Activated naive CD8-positive, alpha-beta T cell treated with anti-CD3 and anti-CD28 coated beads, Interleukin-2, amount 10 ng/mL, durations not matched to agents 7 days and 5 days (primary cell): Measurements from ENCODE around the gene C1QTNF1. TPM values are rescaled to one million over a fixed set of nuclear protein-coding genes. Genes with fewer than 3 reads are reported as not detected.

Experiments used
- ATAC-seq: fragments of 150-1000 bp; cut with Tn5 transposase; one replicate; pipeline ENCODE4 v1.10.0; 2021; ENCODE audit warnings: low read depth, moderate library complexity
- POLR2A ChIA-PET: fragments of 350-600 bp; sonication (Branson Sonifier 250); formaldehyde crosslinking; loops from one replicate; lab custom pipeline; 2021; ENCODE audit warnings: antibody characterized with exemption; lab: Charles Lee
- DNase-seq: peaks from one replicate; pipeline ENCODE4 v3.0.0; 2021
- H3K27ac Mint-ChIP-seq: one replicate; pipeline ENCODE4 v1.8.0; 2022; ENCODE audit warnings: mild to moderate bottlenecking, mixed read lengths
- H3K27me3 Mint-ChIP-seq: one replicate; pipeline ENCODE4 v1.8.0; 2022; ENCODE audit warnings: mild to moderate bottlenecking, moderate library complexity, mixed read lengths
- H3K36me3 Mint-ChIP-seq: one replicate; pipeline ENCODE4 v1.8.0; 2021; ENCODE audit warnings: mild to moderate bottlenecking, mixed read lengths
- H3K4me1 Mint-ChIP-seq: one replicate; pipeline ENCODE4 v1.8.0; 2021; ENCODE audit warnings: mixed read lengths
- H3K4me3 Mint-ChIP-seq: one replicate; pipeline ENCODE4 v1.8.0; 2022; ENCODE audit warnings: mild to moderate bottlenecking, moderate library complexity, mixed read lengths
- H3K9me3 Mint-ChIP-seq: one replicate; pipeline ENCODE4 v1.8.0; 2021; ENCODE audit warnings: mixed read lengths
- total RNA-seq, 2 experiments: library from RNA; stranded (reverse); gene quantifications; one replicate each; pipeline ENCODE4 v1.2.3, GENCODE V29; 2021

C1QTNF1 gene, protein sequence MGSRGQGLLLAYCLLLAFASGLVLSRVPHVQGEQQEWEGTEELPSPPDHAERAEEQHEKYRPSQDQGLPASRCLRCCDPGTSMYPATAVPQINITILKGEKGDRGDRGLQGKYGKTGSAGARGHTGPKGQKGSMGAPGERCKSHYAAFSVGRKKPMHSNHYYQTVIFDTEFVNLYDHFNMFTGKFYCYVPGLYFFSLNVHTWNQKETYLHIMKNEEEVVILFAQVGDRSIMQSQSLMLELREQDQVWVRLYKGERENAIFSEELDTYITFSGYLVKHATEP
- not detected for total RNA-seq

DNA sequence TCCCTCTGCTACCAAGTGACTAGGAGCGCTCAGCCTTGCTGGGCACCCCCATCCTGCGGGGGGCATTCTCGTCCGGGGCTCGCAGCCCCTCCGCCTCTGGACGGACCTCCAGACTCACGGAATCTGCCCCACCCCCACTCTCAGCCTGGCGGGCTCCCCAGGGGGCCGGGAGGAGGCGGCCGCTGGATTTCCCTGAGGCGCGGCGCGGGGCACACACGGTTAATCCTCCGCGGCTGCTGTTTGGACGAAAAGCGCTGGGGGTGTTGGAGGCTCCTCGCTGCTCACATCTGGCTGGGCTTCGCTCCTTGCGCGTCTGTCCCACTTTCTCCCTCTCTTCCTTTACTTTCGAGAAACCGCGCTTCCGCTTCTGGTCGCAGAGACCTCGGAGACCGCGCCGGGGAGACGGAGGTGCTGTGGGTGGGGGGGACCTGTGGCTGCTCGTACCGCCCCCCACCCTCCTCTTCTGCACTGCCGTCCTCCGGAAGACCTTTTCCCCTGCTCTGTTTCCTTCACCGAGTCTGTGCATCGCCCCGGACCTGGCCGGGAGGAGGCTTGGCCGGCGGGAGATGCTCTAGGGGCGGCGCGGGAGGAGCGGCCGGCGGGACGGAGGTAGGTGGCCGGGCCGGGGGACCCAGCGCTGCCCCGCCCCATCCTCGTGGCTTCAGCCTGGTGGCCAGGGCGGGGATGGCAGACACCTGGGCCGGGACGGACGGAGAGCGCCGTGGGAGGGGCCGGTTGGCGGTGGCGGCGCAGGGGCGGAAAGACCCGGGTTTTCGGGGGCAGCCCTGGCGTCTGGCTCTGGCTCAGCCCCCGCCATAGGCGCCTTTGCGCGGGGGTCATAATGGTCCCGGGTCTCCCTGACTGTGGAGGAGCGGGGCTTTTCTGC, at the start of gene C1QTNF1:
TSS of gene C1QTNF1 (plus strand) at position 284 of the 886 bp plus-strand sequence. CDS start 19,800 bp downstream, outside the sequence.
- Mint-ChIP-seq H3K27me3 (peaks cover 54% of the 10 kb centered on the region), H3K27ac (no peak within 1 kb of the TSS), H3K4me1 (peaks cover 8% of the 10 kb centered on the region), H3K9me3 (no peaks in the 10 kb centered on the region), H3K4me3 (peak within 1 kb of the TSS; percentile 79), H3K36me3 (no peaks in the 10 kb centered on the region)
- ATAC-seq: peak; percentile 69
- DNase-seq: peak; percentile 59
- POLR2A ChIA-PET: no interaction called here

DNA sequence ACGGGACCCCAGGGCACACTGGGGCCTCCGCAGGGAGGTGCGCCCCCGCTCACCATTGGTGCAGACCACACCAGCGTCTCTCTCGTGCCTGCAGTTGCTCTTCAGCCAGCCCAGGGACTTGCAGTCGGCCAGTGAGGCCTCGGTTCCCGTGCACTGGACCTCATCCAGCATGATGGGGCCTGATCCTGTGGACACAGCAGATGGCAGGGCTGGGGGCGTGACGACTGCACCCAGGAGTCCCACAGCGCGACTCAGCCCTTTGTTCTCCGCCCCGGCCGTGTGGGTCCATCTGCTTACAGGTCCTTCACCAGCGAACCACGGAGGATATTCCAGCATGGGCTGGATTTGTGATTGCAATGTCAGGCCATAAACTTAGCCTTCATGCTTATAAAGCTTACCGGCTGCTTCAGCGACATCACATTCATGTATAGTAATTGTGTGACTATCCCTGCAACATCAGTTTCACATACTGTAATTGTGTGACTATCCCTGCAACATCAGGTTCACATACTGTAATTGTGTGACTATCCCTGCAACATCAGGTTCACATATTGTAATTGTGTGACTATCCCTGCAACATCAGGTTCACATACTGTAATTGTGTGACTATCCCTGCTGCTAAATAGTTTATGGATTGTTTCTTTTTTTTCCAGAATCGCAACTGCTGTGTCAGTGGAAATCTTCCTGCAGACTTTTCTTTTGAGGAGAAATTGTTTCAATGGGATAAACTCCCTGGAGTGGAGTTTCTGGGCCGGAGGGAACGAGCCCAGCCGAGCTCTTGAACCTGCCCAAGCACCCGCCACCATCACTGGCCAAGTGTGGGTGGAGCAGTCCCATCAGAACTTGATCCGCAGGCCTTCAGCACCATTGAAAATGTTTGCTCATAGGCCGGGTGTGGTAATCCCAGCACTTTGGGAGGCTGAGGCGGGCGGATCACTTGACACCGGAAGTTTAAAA, 49.1 kb upstream of the C1QTNF1 start:
- no peak overlapping the region for H3K4me3 Mint-ChIP-seq
- no peaks in the 10 kb centered on the region for H3K9me3 Mint-ChIP-seq
- H3K27ac Mint-ChIP-seq: no peak overlapping the region
- ATAC-seq (no peak), DNase-seq (no peak)
- POLR2A ChIA-PET: no interaction called here
- peaks cover 14% of the 10 kb centered on the region for H3K4me1 Mint-ChIP-seq
- peaks cover 15% of the 10 kb centered on the region for H3K36me3 Mint-ChIP-seq
- no peaks in the 10 kb centered on the region for H3K27me3 Mint-ChIP-seq

DNA sequence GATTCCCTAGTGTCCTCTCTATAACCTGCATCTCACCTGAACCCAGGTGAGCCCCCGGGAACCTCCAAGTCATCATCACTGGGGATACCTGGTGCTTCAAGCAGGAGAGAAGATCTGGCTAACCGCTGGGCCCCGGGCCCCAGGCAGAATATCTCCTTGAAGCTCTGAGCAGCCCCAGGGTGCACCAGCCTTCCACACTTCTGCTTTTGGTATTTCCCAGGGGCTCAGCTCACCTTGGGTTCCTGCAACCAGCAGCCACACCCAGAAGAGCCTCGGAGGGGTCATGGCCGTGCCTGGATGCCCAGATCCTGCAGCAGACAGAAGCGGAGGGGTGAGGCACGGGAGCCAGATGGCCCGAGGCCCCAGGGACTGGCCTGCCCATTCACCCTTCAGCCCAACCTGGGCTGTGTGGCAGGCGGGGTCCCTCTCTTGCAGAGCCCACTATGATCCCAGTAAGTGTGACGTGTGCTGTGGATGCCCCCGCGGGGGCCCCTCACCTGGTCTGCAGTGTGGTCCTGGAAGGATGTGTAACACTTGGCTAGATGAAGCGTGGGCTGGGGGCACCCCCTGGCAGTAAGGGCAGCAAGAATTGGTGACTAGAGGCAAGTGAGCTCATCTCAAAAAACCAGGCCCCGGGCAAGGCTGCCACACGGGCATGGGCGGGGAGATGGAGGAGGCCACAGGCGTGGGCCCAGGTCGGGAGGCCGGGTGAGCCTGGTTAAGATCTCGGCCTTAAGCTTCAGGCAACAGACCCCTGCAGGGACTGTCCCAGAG, 46.9 kb upstream of the C1QTNF1 start:
- Mint-ChIP-seq H3K27me3 (no peaks in the 10 kb centered on the region), H3K27ac (peak overlapping the region; percentile 69), H3K4me3 (peak overlapping the region; percentile 85), H3K9me3 (no peaks in the 10 kb centered on the region), H3K4me1 (peaks cover 14% of the 10 kb centered on the region), H3K36me3 (peaks cover 7% of the 10 kb centered on the region)
- POLR2A ChIA-PET: no interaction called here
- ATAC-seq: no peak
- no peak for DNase-seq

DNA sequence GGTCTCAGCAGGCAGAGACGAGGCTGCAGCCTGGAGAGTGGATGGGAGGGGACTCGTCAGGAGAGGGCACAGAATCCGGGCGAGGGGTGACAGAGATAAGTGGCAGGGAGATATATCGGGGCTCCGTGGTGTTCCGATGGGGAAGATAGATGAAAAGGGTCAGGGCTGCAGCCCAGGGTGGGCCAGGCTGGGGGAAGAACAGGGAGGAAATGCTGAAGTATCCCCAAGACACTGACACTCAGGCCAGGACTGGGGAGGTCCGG, 46.4 kb upstream of the C1QTNF1 start:
- no peaks in the 10 kb centered on the region for H3K27me3 Mint-ChIP-seq
- no peaks in the 10 kb centered on the region for H3K9me3 Mint-ChIP-seq
- peaks cover 14% of the 10 kb centered on the region for H3K4me1 Mint-ChIP-seq
- peak overlapping the region; percentile 69 for H3K27ac Mint-ChIP-seq
- DNase-seq: no peak
- peak overlapping the region; percentile 85 for H3K4me3 Mint-ChIP-seq
- ATAC-seq: no peak
- peaks cover 7% of the 10 kb centered on the region for H3K36me3 Mint-ChIP-seq
- POLR2A ChIA-PET: no interaction called here

DNA sequence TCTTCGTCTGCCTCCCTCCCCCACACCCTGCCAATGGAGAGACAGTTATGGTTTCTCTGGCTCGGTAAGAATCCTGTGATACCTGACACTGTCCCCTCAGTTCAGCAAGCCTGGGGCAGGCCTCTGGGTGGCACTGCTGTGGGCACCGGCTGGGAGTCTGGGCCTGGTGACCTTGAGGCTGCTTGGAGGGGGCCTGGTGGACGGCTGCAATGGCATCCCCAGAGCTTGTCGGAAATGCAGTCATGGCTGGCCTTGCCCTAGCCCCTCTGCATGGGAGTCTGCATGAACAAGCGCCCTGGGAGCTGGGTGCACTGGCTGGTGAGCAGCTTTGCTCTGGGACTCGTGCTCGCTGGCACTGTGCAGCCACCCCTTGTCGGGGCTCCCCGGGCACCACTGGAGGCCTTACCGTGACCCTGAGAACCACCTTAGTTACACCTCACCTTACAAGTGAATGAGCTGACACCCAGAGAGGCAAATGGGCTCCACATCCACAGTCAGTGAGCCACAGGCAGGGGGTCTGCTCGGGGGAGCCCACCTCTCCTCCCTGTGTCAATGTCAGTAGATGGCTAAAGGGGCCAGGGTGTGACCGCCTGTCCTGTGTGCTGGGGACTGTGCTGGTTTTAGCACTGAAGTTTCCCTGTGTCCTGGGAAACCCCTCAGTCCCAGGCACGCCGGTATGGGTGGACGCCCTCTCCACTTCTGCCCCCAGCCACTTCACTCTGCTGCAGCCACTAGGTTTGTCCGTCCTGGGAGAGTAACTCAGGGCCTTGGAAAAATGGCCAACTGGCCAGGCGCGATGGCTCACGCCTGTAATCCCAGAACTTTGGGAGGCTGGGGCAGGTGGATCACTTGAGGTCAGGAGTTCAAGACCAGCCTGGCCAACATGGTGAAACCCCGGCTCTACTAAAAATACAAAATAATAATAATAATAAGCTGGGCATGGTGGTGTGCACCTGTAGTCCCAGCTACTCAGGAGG, 45.7 kb upstream of the C1QTNF1 start:
- H3K36me3 Mint-ChIP-seq: peaks cover 7% of the 10 kb centered on the region
- H3K4me3 Mint-ChIP-seq: peak overlapping the region; percentile 85
- H3K27ac Mint-ChIP-seq: peak overlapping the region; percentile 95
- H3K4me1 Mint-ChIP-seq: peaks cover 14% of the 10 kb centered on the region
- POLR2A ChIA-PET: no interaction called here
- DNase-seq (no peak), ATAC-seq (no peak)
- H3K27me3 Mint-ChIP-seq: no peaks in the 10 kb centered on the region
- H3K9me3 Mint-ChIP-seq: no peaks in the 10 kb centered on the region

DNA sequence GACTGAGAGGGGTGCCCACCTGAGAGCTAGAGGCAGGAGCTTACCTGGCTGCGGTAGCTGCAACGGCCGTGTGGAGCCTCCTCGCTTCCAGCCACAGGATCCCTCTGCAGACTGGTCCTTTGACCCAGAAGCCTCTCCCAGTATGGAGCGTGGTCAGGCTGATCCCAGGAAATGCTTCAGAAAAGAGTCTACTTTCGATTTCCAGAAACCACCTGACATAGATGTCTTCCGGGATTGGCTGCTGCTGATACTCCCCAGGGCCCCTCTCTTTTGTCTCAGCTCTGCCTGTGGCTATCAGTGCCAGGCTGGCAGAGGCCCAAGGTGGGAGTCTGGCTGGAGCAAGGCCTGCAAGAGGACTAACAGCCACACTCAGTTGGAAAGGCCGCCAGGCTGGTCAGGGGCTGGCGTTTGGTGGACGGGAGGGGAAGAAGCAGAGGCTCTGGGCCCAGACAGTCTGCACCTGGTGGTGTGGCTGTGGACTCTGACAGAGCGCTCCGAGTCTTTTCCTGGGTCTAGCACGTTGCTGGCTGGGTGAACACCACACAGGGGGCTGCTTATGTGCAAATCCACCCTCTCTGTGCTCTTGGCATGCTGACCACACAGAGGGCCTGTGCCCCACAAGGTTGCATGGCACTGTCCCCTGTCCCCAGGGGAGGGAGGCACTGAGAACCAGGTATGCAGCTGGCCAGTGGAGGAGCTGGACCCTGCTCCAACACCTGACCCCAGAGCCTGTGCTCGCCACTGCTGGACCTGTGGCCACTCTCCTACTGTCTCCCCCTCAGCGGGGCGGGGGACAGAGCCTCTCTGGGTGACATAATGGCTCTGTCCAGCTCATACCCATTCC, 44.0 kb upstream of the C1QTNF1 start, which contains the start of gene LGALS3BP:
TSS of gene LGALS3BP (minus strand) at position 144 of the 844 bp plus-strand sequence. CDS start 2,732 bp downstream, outside the sequence.
- H3K27me3 Mint-ChIP-seq: no peaks in the 10 kb centered on the region
- no peaks in the 10 kb centered on the region for H3K9me3 Mint-ChIP-seq
- H3K4me1 Mint-ChIP-seq: peaks cover 14% of the 10 kb centered on the region
- H3K36me3 Mint-ChIP-seq: peaks cover 7% of the 10 kb centered on the region
- peak within 1 kb of the TSS; percentile 85 for H3K4me3 Mint-ChIP-seq
- POLR2A ChIA-PET: interaction anchor here (0.9 to 2.1 kb wide), 3 partner anchors 9 to 30 kb away, joined by 3 to 7 read pairs (median 5); partner anchors contain the start of gene CANT1
- H3K27ac Mint-ChIP-seq: peak within 1 kb of the TSS; percentile 95
- ATAC-seq: peak; percentile 89
- peak; percentile 66 for DNase-seq

DNA sequence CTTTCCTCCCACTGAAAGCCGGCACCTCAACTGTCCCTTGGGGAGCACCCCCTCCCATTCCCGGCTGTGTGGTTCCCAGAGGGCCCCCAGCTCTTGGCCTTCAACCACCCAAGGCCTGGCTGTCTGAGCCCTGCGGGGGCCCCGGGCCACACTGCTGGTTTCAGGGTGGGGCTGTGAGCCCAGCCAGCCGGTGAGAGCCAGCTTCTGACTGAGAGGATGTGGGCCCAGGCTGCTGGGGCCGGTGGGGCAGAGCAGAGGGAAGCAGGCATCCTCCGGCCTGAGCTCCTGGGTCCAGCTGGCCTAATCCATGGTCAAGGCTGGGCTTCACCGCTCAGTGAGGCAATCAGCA, 43.4 kb upstream of the C1QTNF1 start:
- no peak for DNase-seq
- POLR2A ChIA-PET: interaction anchor here (1.3 to 2.1 kb wide), 2 partner anchors 27 to 29 kb away, joined by 3 to 7 read pairs; partner anchors contain the start of gene CANT1

DNA sequence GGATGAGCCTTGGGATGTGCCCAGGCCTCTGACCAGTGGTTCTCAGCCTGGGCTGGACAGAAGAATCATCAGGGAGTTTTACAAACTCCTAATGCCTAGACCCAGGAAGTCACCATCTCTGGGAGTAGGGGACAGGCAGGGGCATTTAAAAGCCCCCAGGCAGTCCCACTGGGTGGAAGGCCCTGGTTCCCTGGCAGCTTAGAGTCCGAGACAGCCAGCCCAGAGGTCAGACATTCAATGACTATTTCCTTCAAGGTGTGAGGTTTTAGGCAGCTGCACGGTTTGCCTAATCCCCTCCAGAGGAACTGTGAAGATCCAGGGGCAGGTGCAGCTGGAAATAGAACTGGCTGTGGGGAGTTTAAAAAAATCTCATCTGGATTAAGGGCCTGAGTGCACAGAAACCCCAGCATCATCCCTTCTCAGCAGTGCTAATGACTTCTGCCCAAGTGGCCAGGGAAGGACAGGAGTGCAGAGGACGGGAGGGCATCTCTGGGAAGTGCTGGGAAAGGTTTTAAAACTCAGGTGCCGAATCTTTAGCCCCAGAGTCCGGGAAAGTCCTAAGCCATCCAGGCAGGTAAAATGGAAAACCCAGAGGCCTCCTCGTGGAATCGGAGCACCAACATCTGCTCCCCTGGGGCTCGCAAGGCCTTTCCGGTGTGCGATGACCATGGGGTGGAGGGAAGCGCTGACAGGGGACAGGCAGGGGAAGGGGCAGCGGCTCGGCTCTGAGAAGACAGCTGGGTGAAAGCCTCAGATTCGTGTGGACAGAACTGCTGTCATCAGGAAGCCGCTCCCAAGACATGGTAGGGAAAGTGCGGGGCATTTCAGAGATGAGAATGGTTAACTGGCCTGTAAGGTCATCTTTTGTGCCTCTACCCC, 42.7 kb upstream of the C1QTNF1 start:
- H3K9me3 Mint-ChIP-seq: no peaks in the 10 kb centered on the region
- H3K36me3 Mint-ChIP-seq: peaks cover 7% of the 10 kb centered on the region
- no peak overlapping the region for H3K4me3 Mint-ChIP-seq
- POLR2A ChIA-PET: interaction anchor here (2.1 kb wide), 1 partner anchor 28 kb away, joined by 7 read pairs; the partner anchor contains the start of gene CANT1
- H3K27me3 Mint-ChIP-seq: no peaks in the 10 kb centered on the region
- no peak overlapping the region for H3K27ac Mint-ChIP-seq
- no peak for DNase-seq
- H3K4me1 Mint-ChIP-seq: peaks cover 20% of the 10 kb centered on the region
- no peak for ATAC-seq

More for the DNA sequence above, 43.4 kb upstream of the C1QTNF1 start:
- ATAC-seq: no peak
- peaks cover 14% of the 10 kb centered on the region for H3K4me1 Mint-ChIP-seq
- H3K27ac Mint-ChIP-seq: peak overlapping the region; percentile 95
- H3K27me3 Mint-ChIP-seq: no peaks in the 10 kb centered on the region
- peak overlapping the region; percentile 45 for H3K4me3 Mint-ChIP-seq
- no peaks in the 10 kb centered on the region for H3K9me3 Mint-ChIP-seq
- H3K36me3 Mint-ChIP-seq: peaks cover 7% of the 10 kb centered on the region

DNA sequence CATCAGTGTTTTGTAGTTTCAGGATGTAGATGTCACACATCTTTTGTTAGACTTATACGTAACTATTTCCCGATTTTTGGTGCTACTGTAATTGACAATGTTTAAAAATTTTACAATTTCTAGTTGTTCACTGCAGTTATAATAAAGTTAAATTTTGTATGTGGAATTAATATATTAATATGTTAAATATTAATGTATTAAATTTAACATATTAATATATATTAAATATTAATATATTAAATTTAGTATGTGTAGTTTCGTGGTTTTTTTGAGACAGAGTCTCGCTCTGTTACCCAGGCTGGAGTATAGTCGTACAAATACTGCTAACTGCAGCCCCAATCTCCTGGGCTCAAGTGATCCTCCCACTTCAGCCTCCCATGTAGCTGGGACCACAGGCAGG, 38.6 kb upstream of the C1QTNF1 start:
- Mint-ChIP-seq H3K4me3 (no peak overlapping the region), H3K9me3 (no peaks in the 10 kb centered on the region), H3K27ac (no peak overlapping the region), H3K27me3 (no peaks in the 10 kb centered on the region), H3K4me1 (peaks cover 19% of the 10 kb centered on the region), H3K36me3 (peaks cover 6% of the 10 kb centered on the region)
- POLR2A ChIA-PET: no interaction called here
- ATAC-seq: no peak
- no peak for DNase-seq

DNA sequence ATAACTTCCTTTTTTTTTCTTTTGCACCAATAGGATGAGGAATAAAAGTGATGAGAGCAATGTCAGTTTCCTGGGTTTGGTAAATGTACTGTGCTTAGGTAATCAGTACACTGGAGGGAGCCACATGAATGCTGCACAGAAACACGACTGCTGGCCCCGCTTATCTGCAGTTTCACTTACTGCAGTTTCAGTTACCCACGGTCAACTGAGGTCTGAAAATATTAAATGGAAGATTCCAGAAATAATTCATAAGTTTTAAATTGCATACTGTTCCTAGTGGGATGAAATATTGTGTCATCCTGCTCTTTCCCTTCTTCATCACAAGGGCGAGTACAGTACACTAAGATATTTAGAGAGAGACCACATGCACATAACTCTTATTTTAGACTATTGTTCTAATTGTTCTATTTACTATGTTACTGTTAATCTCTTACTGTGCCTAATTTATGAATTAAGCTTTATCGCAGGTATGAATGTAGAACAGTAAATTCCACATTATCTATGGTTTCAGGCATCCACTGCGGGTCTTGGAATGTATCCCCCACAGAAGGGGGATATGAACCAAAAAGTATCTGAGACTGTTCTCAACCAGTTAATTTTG, 37.8 kb upstream of the C1QTNF1 start:
- Mint-ChIP-seq H3K4me3 (peak overlapping the region; percentile 54), H3K27me3 (no peaks in the 10 kb centered on the region), H3K4me1 (peaks cover 16% of the 10 kb centered on the region), H3K27ac (no peak overlapping the region), H3K9me3 (no peaks in the 10 kb centered on the region), H3K36me3 (peaks cover 7% of the 10 kb centered on the region)
- ATAC-seq: peak; percentile 89
- POLR2A ChIA-PET: no interaction called here
- DNase-seq: no peak
